Measurements from ENCODE around the gene SNX7. TPM values are rescaled to one million over a fixed set of nuclear protein-coding genes. Genes with fewer than 3 reads are reported as not detected.

SNX7 gene
- total and polyA plus RNA-seq, 7 donors, result 1.6 to 4.1 (median 1.8) TPM

GRCh38 chr1:98783821-98784220, 122.3 kb downstream of the SNX7 start:
- no peaks in the 10 kb centered on the region for H3K36me3 ChIP-seq (ENCODE audit: insufficient read depth in 1 of 2, low read depth in 1 of 2)
- DNase-seq (no peak), ATAC-seq (no peak)
- no peaks in the 10 kb centered on the region for H3K4me1 ChIP-seq
- H3K27ac ChIP-seq, result no peak overlapping the region
- TF ChIP-seq, protein P1, sequence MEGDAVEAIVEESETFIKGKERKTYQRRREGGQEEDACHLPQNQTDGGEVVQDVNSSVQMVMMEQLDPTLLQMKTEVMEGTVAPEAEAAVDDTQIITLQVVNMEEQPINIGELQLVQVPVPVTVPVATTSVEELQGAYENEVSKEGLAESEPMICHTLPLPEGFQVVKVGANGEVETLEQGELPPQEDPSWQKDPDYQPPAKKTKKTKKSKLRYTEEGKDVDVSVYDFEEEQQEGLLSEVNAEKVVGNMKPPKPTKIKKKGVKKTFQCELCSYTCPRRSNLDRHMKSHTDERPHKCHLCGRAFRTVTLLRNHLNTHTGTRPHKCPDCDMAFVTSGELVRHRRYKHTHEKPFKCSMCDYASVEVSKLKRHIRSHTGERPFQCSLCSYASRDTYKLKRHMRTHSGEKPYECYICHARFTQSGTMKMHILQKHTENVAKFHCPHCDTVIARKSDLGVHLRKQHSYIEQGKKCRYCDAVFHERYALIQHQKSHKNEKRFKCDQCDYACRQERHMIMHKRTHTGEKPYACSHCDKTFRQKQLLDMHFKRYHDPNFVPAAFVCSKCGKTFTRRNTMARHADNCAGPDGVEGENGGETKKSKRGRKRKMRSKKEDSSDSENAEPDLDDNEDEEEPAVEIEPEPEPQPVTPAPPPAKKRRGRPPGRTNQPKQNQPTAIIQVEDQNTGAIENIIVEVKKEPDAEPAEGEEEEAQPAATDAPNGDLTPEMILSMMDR (IDR thresholded peaks at IDR 0.05), result no peak
- intact Hi-C loops (cut with DNase I), result no loop called here
- WGBS, 3 donors, result 90 to 96% (median 93%) methylated on average over 6 of the region's 6 CpGs
- no peaks in the 10 kb centered on the region for H3K27me3 ChIP-seq (ENCODE audit: insufficient read depth in 3 of 3, low read length in 2 of 3)
- H3K4me3 ChIP-seq, result no peak overlapping the region
- H3K9me3 ChIP-seq, result no peaks in the 10 kb centered on the region

DNA sequence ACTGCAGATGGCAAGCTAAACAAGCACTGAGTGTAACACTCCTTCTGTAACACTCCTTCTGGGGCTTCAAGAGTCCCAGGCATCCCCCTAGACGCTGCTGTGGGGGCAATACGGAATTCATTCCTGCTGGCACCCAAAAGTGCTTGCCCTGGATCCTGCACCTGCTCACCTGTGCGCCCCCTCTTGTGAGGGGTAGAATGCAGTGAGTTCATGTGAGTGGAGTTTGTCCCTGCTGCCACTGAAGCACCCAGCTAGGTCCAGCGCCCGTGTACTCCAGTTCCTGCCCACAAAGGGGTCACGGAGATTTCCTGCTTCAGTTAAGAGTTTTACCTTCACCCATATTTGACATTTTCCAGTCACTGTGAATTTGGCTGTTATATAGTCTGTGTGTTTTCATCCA, 130.0 kb downstream of the SNX7 start:
- Histone ChIP-seq H3K4me3 (no peak overlapping the region), H3K36me3 (ENCODE audit: insufficient read depth in 1 of 2, low read depth in 1 of 2) (no peaks in the 10 kb centered on the region), H3K27ac (no peak overlapping the region), H3K4me1 (no peaks in the 10 kb centered on the region), H3K27me3 (ENCODE audit: insufficient read depth in 3 of 3, low read length in 2 of 3) (no peaks in the 10 kb centered on the region), H3K9me3 (no peaks in the 10 kb centered on the region)
- TF ChIP-seq, protein P1 (IDR thresholded peaks at IDR 0.05), result no peak
- intact Hi-C loops (cut with DNase I), result no loop called here
- 70 to 74% (median 74%) methylated on average over 6 of the region's 6 CpGs for WGBS, 3 donors
- no peak for DNase-seq
- ATAC-seq, result no peak

DNA sequence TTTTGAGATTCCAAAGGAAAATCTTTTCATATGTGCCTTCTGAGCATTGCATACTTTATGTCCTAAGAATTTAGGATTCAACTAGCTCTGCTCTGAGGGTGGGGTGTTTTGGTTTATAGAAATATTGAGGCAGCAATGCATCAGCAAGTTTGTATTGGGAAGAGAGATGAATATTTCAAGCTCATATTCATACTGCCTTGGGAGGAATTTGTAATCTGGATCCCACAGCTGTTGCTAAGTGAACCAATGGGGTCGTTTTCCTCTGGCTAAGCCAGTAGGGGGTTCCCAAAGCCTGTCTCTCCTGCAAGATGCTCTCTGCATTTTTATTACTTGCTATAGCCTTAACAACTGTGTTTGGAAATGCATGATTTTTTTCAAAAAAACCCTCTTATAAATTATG, 130.6 kb downstream of the SNX7 start:
- intact Hi-C loops (cut with DNase I), result no loop called here
- no peaks in the 10 kb centered on the region for H3K36me3 ChIP-seq (ENCODE audit: insufficient read depth in 1 of 2, low read depth in 1 of 2)
- DNase-seq (no peak), ATAC-seq (no peak)
- no peaks in the 10 kb centered on the region for H3K27me3 ChIP-seq (ENCODE audit: insufficient read depth in 3 of 3, low read length in 2 of 3)
- H3K4me1 ChIP-seq, result no peaks in the 10 kb centered on the region
- TF ChIP-seq, protein P1 (IDR thresholded peaks at IDR 0.05), result no peak
- H3K4me3 ChIP-seq, result no peak overlapping the region
- no peaks in the 10 kb centered on the region for H3K9me3 ChIP-seq
- H3K27ac ChIP-seq, result no peak overlapping the region
- WGBS, 3 donors, result 0 to 10% (median 7%) methylated on average over 1 of the region's 1 CpG

- DNase-seq (no peak), ATAC-seq (no peak)
- 70 to 84% (median 80%) methylated on average over 3 of the region's 3 CpGs for WGBS, 3 donors
- no peaks in the 10 kb centered on the region for H3K36me3 ChIP-seq (ENCODE audit: insufficient read depth in 1 of 2, low read depth in 1 of 2)
- no peaks in the 10 kb centered on the region for H3K27me3 ChIP-seq (ENCODE audit: insufficient read depth in 3 of 3, low read length in 2 of 3)
- intact Hi-C loops (cut with DNase I), result no loop called here
- H3K9me3 ChIP-seq, result no peaks in the 10 kb centered on the region
- no peak overlapping the region for H3K27ac ChIP-seq
- no peaks in the 10 kb centered on the region for H3K4me1 ChIP-seq
- H3K4me3 ChIP-seq, result no peak overlapping the region
- TF ChIP-seq, protein P1 (IDR thresholded peaks at IDR 0.05), result no peak
These were observed 131.6 kb downstream of the SNX7 start for GRCh38 chr1:98793136-98793535.

DNA sequence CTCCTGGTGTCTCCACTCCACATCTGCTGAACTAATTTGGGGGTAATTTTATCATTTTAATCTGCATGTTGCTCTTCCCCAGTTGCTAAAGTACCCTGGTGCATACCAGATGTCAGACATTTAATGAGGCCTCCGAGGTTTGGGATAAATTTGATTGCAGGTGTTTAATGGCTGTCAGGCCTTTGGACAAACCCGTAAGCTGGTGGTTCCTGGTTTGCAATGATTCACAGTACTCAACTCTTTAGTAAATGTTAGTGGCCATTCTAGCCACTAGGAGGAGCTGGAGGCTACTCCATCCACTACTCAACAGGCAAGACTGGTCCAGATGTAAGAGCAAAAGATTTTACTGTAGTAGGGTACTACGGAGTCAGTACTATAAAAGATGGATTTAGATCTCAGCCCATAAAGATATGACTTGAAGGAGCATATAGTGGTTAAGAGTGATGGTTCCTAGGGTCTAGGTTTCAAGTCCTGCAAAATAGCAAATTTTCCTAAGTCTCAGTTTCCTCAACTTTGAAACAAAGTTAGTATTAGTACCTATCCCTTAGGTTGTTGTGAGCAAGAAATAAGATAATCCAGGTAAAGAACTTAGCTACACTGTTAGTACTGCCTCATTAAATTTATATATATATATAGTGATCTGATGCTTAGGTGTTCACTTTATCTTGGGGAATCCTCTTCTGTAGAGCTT, 132.8 kb downstream of the SNX7 start:
- H3K27ac ChIP-seq, result no peak overlapping the region
- no peaks in the 10 kb centered on the region for H3K36me3 ChIP-seq (ENCODE audit: insufficient read depth in 1 of 2, low read depth in 1 of 2)
- TF ChIP-seq, protein P1 (IDR thresholded peaks at IDR 0.05), result peak; percentile 51
- H3K4me3 ChIP-seq, result no peak overlapping the region
- no peaks in the 10 kb centered on the region for H3K4me1 ChIP-seq
- intact Hi-C loops (cut with DNase I), result no loop called here
- H3K9me3 ChIP-seq, result no peaks in the 10 kb centered on the region
- ATAC-seq (peak in 2 of 4 donors; percentile 38 to 61), DNase-seq (no peak)
- WGBS, 3 donors, result 9 to 18% (median 16%) methylated on average over 3 of the region's 3 CpGs
- H3K27me3 ChIP-seq (ENCODE audit: insufficient read depth in 3 of 3, low read length in 2 of 3), result no peaks in the 10 kb centered on the region

Measured in psoas muscle (tissue), 8 donors.